SK-N-SH (cell line): Measurements from ENCODE around the gene ZNF221. TPM values are rescaled to one million over a fixed set of nuclear protein-coding genes. Genes with fewer than 3 reads are reported as not detected.

Experiments used
- CTCF ChIA-PET: fragments of 300-600, 350-600 bp; formaldehyde crosslinking; extraction: SDS; loops from one replicate; lab custom pipeline; 2021; lab: Yijun Ruan, JAX
- POLR2A ChIA-PET: fragments of 350-600 bp; sonication (Branson Sonifier 250); formaldehyde crosslinking; extraction: SDS; loops from one replicate; lab custom pipeline; 2020; ENCODE audit warnings: antibody characterized with exemption, inconsistent platforms; lab: Yijun Ruan, JAX
- DNase-seq: peaks from one replicate; pipeline ENCODE4 v3.0.0; 2012
- H2AFZ ChIP-seq: fragments of 200-600 bp; sonication (generic); 2 replicates; pipeline ENCODE4 v1.8.1; 2016; ENCODE audit warnings: antibody characterized with exemption, mild to moderate bottlenecking, low read depth
- H3F3A ChIP-seq: fragments of 200-600 bp; sonication (generic); replicated peaks from 2 replicates; pipeline ENCODE3; 2016; ENCODE audit warnings: antibody characterized with exemption, mild to moderate bottlenecking; ENCODE audit not compliant: insufficient read depth
- H3K27ac ChIP-seq, 2 experiments: fragments of 200-500 bp in 1 of 2; fragments of 200-600 bp in 1 of 2; sonication (Bioruptor generic) in 1 of 2; sonication (generic), shearing (Covaris generic) in 1 of 2; 2 replicates each; pipeline versions ENCODE4 v1.5.1 to v1.6.1; 2014 to 2016; ENCODE audit warnings: low read depth in 2 of 2, inconsistent platforms in 1 of 2, low read length in 1 of 2, mild to moderate bottlenecking in 1 of 2, mixed read lengths in 1 of 2
- H3K27me3 ChIP-seq: fragments of 200-600 bp; sonication (generic), shearing (Covaris generic); 2 replicates; pipeline ENCODE4 v1.6.1; 2016; ENCODE audit warnings: mixed run types; ENCODE audit not compliant: insufficient read depth
- H3K36me3 ChIP-seq, 2 experiments: fragments of 200-500 bp in 1 of 2; fragments of 200-600 bp in 1 of 2; sonication (Bioruptor generic) in 1 of 2; sonication (generic) in 1 of 2; replicated peaks in 1 of 2; 2 replicates each; pipeline versions ENCODE3 to v1.5.1; 2014 to 2016; ENCODE audit warnings: low read length in 1 of 2, mild to moderate bottlenecking in 1 of 2; ENCODE audit not compliant: insufficient read depth in 2 of 2, control insufficient read depth in 1 of 2
- H3K4me1 ChIP-seq, 2 experiments: fragments of 200-500 bp in 1 of 2; fragments of 200-600 bp in 1 of 2; sonication (Bioruptor generic) in 1 of 2; sonication (generic), shearing (Covaris generic) in 1 of 2; 2 replicates each; pipeline versions ENCODE4 v1.5.1 to v1.6.1; 2014 to 2016; ENCODE audit warnings: low read depth in 1 of 2, low read length in 1 of 2, mixed run types in 1 of 2; ENCODE audit not compliant: insufficient read depth in 2 of 2, control insufficient read depth in 1 of 2
- H3K4me2 ChIP-seq: fragments of 200-600 bp; sonication (generic), shearing (Covaris generic); 2 replicates; pipeline ENCODE4 v1.6.1; 2017; ENCODE audit warnings: mixed run types
- H3K4me3 ChIP-seq, 2 experiments: fragments of 200-500 bp in 1 of 2; fragments of 200-600 bp in 1 of 2; sonication (Bioruptor generic) in 1 of 2; sonication (generic), shearing (Covaris generic) in 1 of 2; 2 replicates each; pipeline versions ENCODE4 v1.5.1 to v1.8.1; 2014 to 2016; ENCODE audit warnings: low read depth in 2 of 2, inconsistent platforms in 1 of 2, low read length in 1 of 2, mild to moderate bottlenecking in 1 of 2, mixed read lengths in 1 of 2, moderate library complexity in 1 of 2
- H3K79me2 ChIP-seq: fragments of 200-600 bp; sonication (generic); 2 replicates; pipeline ENCODE4 v1.8.1; 2017; ENCODE audit warnings: mild to moderate bottlenecking; ENCODE audit not compliant: insufficient read depth
- H3K9ac ChIP-seq: fragments of 200-600 bp; sonication (generic); 2 replicates; pipeline ENCODE4 v1.6.1; 2017; ENCODE audit warnings: mixed run types
- H3K9me2 ChIP-seq: fragments of 200-600 bp; sonication (generic); 2 replicates; pipeline ENCODE4 v1.6.1; 2017; ENCODE audit warnings: mixed run types
- H3K9me3 ChIP-seq: fragments of 200-600 bp; sonication (generic); 2 replicates; pipeline ENCODE4 v1.6.1; 2017; ENCODE audit warnings: mixed run types, mild to moderate bottlenecking, moderate library complexity
- H4K20me1 ChIP-seq: fragments of 200-600 bp; sonication (generic); 2 replicates; pipeline ENCODE4 v1.6.1; 2017; ENCODE audit warnings: mild to moderate bottlenecking, mixed run types; ENCODE audit not compliant: insufficient read depth
- CHD2 ChIP-seq: fragments of 150-350 bp; IDR thresholded peaks from 2 replicates; pipeline ENCODE4 v1.6.1; 2018; ENCODE audit warnings: low read length; ENCODE audit not compliant: partially characterized antibody
- ELF1 ChIP-seq: IDR thresholded peaks from 2 replicates; pipeline ENCODE4 v1.4.0; 2012
- FOXJ3 ChIP-seq: sonication (generic); formaldehyde crosslinking; IDR thresholded peaks from 2 replicates; pipeline ENCODE4 v1.5.1; 2020; ENCODE audit warnings: mild to moderate bottlenecking, missing genetic modification reagents
- GATA2 ChIP-seq: sonication (generic); formaldehyde crosslinking; IDR thresholded peaks from 2 replicates; pipeline ENCODE4 v1.5.0; 2020; ENCODE audit warnings: mild to moderate bottlenecking, missing genetic modification reagents
- MAX ChIP-seq: IDR thresholded peaks from 2 replicates; pipeline ENCODE4 v1.4.0; 2012; ENCODE audit warnings: low read depth
- MXI1 ChIP-seq: IDR thresholded peaks from 2 replicates; pipeline ENCODE4 v1.6.1; 2012; ENCODE audit warnings: mild to moderate bottlenecking, low read depth, low read length, improper control_type of control experiment
- NFIC ChIP-seq: IDR thresholded peaks from 2 replicates; pipeline ENCODE4 v1.4.0; 2012; ENCODE audit warnings: borderline replicate concordance
- TAF1 ChIP-seq: IDR thresholded peaks from 2 replicates; pipeline ENCODE4 v1.6.1; 2012; ENCODE audit warnings: low read depth, mild to moderate bottlenecking, low read length, moderate library complexity, borderline replicate concordance
- WGBS: methylation state at CpG from one replicate; pipeline ENCODE4 v1.1.6; 2017; ENCODE audit warnings: low lambda C conversion rate; 5-methylcytosine and 5-hydroxymethylcytosine counted together
- polyA plus RNA-seq, 3 experiments: library from polyadenylated mRNA; depleted of rRNA; stranded (reverse); fragments of >200 nt; gene quantifications; 2 replicates each; pipeline ENCODE4 v1.2.3, GENCODE V29; 2012
- TF ChIP-seq, protein P1 (sequence below): IDR thresholded peaks from 2 replicates; pipeline ENCODE4 v1.6.1; 2012; ENCODE audit warnings: mild to moderate bottlenecking, low read depth, low read length, moderate library complexity
- TF ChIP-seq, protein P2 (sequence below): fragments of 150-350 bp; IDR thresholded peaks from 2 replicates; pipeline ENCODE4 v1.6.1; 2016; ENCODE audit warnings: mild to moderate bottlenecking, low read depth, low read length

Gene ZNF221
- polyA plus RNA-seq, 1 of the 3 experiments (the other 2 are of a cell fraction), result 0.64 TPM

DNA sequence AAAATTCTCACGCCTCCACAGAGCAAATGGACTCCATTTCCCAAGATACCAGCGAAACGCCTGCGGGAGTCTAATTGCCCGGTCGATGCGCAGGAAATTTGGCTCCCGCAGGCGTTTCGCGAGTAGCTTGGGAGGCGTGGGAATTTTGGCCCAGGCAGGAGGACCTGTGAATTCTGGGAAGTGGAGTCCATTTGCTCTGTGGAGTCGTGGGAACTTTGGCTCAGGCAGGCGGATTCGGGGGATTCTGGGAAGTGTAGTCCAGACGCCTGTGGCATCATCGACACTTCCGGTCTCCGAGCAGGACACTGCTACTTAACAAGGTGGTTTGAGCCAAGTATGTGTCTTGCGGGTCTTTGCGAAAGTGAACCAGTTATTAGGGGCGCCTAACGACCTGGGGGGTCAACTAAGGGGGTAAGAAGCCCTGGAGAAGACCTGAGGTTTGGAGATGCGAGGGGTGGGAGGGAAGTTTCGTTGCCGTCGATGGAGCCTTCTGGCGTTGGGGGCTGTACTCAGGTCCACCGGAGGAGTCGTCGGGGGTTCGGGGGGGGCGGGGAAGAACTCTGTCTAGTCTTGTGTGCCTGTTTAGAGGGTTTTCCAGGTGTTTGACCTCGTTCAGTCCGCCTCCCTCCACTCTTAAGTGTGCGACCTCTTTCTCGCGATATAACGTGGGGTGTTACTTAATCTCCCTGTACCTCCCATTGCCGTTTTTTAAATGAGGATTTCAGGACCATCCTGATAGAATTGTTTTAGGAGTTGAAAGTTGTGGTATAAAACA, 33.1 kb downstream of the ZNF221 start, which contains the start of gene ZNF155 (continued):
- TF ChIP-seq, protein P1, sequence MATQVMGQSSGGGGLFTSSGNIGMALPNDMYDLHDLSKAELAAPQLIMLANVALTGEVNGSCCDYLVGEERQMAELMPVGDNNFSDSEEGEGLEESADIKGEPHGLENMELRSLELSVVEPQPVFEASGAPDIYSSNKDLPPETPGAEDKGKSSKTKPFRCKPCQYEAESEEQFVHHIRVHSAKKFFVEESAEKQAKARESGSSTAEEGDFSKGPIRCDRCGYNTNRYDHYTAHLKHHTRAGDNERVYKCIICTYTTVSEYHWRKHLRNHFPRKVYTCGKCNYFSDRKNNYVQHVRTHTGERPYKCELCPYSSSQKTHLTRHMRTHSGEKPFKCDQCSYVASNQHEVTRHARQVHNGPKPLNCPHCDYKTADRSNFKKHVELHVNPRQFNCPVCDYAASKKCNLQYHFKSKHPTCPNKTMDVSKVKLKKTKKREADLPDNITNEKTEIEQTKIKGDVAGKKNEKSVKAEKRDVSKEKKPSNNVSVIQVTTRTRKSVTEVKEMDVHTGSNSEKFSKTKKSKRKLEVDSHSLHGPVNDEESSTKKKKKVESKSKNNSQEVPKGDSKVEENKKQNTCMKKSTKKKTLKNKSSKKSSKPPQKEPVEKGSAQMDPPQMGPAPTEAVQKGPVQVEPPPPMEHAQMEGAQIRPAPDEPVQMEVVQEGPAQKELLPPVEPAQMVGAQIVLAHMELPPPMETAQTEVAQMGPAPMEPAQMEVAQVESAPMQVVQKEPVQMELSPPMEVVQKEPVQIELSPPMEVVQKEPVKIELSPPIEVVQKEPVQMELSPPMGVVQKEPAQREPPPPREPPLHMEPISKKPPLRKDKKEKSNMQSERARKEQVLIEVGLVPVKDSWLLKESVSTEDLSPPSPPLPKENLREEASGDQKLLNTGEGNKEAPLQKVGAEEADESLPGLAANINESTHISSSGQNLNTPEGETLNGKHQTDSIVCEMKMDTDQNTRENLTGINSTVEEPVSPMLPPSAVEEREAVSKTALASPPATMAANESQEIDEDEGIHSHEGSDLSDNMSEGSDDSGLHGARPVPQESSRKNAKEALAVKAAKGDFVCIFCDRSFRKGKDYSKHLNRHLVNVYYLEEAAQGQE, result no peak
- TF ChIP-seq CHD2 (peak; percentile 97), NFIC (peak; percentile 81)

- no peaks in the 10 kb centered on the region for H3K27me3 ChIP-seq
- peak overlapping the region; percentile 69 to 82 for H3K4me3 ChIP-seq
- peak overlapping the region; percentile 78 for H3K4me2 ChIP-seq
- H3K79me2 ChIP-seq, result peaks cover 14% of the 10 kb centered on the region; the same call in 1 of the 2 replicates
- H4K20me1 ChIP-seq, result no peaks in the 10 kb centered on the region
- H3K9ac ChIP-seq, result peak overlapping the region; percentile 57
- H3K9me2 ChIP-seq, result no peaks in the 10 kb centered on the region
- ChIA-PET POLR2A (interaction anchor here (0.6 to 1.0 kb wide), 3 partner anchors 34 to 66 kb away, joined by 3 to 5 read pairs (median 4); partner anchors contain the start of genes ZNF221 and ZNF222), CTCF (no interaction called here)
- H3K4me1 ChIP-seq, result peaks cover 0 to 2% of the 10 kb centered on the region in 2 experiments; a peak in 1 of 4 replicates
- DNase-seq, result peak; percentile 41
- H3K36me3 ChIP-seq, result peaks cover 13 to 14% of the 10 kb centered on the region in 2 experiments
- TF ChIP-seq GATA2 (CRISPR knock-in tag) (no peak), MXI1 (peak; percentile 11; the same call in 1 of the 2 replicates)
- WGBS, result 24% methylated on average over 14 of the region's 14 CpGs
- 0 out of 2 replicates have a peak, but pooled peaks cover 8% of the 10 kb centered on the region for H3K9me3 ChIP-seq
- H3K27ac ChIP-seq, result peak overlapping the region in 1 of 2 experiments; percentile 34; a peak in 1 of 4 replicates
- H2AFZ ChIP-seq, result peak overlapping the region; percentile 88
- peaks cover 7% of the 10 kb centered on the region for H3F3A ChIP-seq
Observed at GRCh38 chr19:43984687-43985000, 33.6 kb downstream of the ZNF221 start.

GRCh38 chr19:43997631-43998290, 46.7 kb downstream of the ZNF221 start:
- Histone ChIP-seq H3F3A (no peaks in the 10 kb centered on the region), H3K9me3 (no peaks in the 10 kb centered on the region), H3K36me3 (peaks cover 36 to 42% of the 10 kb centered on the region in 2 experiments), H3K79me2 (no peaks in the 10 kb centered on the region), H2AFZ (no peak overlapping the region), H4K20me1 (no peaks in the 10 kb centered on the region), H3K4me3 (no peak overlapping the region), H3K27ac (no peak overlapping the region), H3K4me2 (no peak overlapping the region), H3K27me3 (no peaks in the 10 kb centered on the region), H3K9ac (no peak overlapping the region), H3K4me1 (peaks cover 0 to 6% of the 10 kb centered on the region in 2 experiments; a peak in 1 of 4 replicates), H3K9me2 (no peaks in the 10 kb centered on the region)
- WGBS, result 73% methylated on average over 7 of the region's 10 CpGs
- ChIA-PET CTCF (no interaction called here), POLR2A (no interaction called here)
- DNase-seq, result no peak
- TF ChIP-seq ELF1, result no peak
- TF ChIP-seq FOXJ3 (CRISPR knock-in tag), result no peak
- no peak for TF ChIP-seq TAF1
- TF ChIP-seq, protein P2, sequence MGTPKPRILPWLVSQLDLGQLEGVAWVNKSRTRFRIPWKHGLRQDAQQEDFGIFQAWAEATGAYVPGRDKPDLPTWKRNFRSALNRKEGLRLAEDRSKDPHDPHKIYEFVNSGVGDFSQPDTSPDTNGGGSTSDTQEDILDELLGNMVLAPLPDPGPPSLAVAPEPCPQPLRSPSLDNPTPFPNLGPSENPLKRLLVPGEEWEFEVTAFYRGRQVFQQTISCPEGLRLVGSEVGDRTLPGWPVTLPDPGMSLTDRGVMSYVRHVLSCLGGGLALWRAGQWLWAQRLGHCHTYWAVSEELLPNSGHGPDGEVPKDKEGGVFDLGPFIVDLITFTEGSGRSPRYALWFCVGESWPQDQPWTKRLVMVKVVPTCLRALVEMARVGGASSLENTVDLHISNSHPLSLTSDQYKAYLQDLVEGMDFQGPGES, result no peak
- TF ChIP-seq MAX, result no peak
